ENCODE measurements around the gene TMEM120B.
A peak's percentile ranks its signal among the peaks of the same experiment; 100 is the strongest.
"Not testable (repeated sequence)": the region's sequence is repeated elsewhere in the genome, so short reads cannot be mapped to it uniquely, and the experiment has no call there.

The TMEM120B gene

DNA sequence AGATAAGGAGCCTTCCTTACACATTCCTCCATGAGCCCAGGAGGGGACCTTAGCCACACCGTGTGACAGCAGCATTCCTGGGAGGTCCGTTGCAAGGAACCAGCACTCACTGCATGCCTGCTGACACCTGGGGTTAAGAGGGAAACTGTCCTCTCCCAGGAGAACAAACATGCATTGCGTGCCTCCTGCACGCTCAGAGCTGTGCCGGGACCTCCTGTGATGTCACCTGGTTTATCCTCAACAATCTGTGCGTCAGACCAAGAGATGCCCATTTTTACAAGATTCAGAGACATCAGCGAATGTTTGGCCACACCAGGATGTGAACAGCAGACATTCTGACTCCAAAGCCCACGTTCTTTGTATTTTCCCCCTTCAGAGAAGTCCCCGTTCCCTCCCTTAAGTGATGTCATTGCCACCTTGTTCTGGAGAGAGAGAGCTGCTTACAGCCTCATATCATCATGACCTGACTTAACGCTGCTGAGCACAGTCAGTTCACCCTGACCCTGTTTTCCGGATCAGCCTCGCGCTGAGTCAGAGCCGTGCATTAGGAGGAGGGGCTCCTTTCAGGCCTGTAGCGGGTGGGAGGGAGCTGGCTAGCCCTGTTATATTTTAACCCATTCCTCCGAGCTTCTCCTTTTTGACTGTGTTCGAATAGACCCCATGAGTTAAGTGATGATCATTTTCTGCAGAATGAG lies 36.2 kb downstream of the TMEM120B start:
- peak; percentile 70 for DNase-seq

- DNase-seq, result no peak
Observed at GRCh38 chr12:121749267-121749666, 36.7 kb downstream of the TMEM120B start.

- DNase-seq, result no peak
Observed at GRCh38 chr12:121750507-121750955, 38.0 kb downstream of the TMEM120B start.

DNA sequence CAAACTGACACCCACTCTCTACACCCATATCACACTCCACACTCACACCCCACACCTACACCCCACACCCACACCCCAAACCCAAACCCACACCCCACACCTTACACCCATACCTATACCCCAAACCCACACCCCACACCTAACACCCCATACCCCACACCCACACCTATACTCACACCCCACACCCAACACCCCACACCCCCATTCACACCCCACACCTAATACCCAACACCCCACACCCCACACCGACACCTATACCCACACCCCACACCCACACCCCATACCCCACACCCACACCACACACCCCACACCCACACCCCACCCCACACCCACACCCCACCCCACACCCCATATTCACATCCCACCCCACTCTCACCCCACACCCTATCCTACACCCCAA lies 38.5 kb downstream of the TMEM120B start:
- DNase-seq, result no peak

- DNase-seq, result no peak
Observed at GRCh38 chr12:121751749-121752351, 39.3 kb downstream of the TMEM120B start.

DNA sequence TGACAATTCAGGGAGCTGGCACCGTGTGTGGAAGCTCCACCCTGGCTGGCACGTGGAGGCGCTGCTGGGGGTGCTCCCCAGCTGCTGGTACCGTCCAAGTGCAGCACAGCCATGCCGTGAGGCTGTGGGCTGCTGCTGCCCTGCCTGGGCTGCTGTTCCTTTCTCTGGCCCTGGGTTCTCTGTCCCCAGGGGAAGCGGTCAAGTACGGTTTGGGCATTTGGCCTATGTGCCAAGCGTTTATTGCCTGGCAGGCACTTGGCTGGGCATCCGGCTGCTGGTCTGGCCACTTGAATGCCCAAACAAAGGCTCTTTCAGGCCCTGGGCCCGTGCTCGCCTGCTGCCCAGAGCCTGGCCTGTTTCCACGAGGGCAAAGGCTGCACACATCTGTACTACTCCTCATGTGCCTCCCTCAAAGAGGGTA lies 41.3 kb downstream of the TMEM120B start:
- DNase-seq, result no peak

DNA sequence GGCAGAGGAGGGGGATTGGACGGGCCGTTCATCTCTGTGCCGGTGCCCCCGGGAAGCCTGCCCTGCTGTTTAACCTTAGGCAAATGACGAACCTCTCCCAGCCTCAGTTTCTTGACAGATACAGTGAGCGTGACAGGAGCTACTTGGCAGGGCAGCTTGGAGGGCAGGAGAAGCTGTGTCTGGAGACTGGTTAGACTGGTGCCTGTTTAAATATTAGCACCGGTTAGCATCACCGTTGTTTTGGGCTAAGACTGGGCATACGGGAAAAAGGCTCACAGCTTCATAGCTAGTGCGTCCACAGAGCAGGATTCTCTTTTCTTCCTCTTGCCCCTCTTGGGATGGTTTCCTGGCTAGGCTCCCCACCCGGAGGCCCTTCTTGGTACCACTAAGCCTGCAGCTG lies 42.3 kb downstream of the TMEM120B start:
- DNase-seq, result no peak

- DNase-seq, result no peak
Observed at GRCh38 chr12:121755591-121755990, 43.0 kb downstream of the TMEM120B start.

GRCh38 chr12:121758536-121758935 lies 46.0 kb downstream of the TMEM120B start:
- DNase-seq, result not testable (repeated sequence)

GRCh38 chr12:121762269-121762668 lies 49.7 kb downstream of the TMEM120B start:
- DNase-seq, result no peak

GRCh38 chr12:121764808-121765207 lies 52.3 kb downstream of the TMEM120B start:
- no peak for DNase-seq

DNA sequence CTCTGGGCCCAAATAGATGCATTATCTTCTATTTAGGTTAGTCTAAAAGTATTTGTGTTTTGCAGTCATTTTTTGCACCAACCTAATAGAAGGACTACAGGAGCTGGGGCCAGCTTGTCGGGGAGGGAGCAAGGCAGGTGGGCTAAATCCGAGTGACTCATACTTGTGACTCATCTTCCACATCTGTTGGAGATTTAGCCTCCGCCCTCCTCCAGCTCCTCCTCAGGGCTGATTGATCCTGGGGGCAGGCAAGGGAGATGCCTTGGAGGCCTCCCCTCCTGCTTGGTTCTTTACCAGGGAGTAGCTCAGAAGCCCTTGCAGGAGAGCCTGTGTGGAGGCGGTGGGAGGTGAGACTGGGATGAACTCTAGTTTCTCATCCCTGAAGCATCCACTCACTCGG lies 53.0 kb downstream of the TMEM120B start:
- no peak for DNase-seq

DNA sequence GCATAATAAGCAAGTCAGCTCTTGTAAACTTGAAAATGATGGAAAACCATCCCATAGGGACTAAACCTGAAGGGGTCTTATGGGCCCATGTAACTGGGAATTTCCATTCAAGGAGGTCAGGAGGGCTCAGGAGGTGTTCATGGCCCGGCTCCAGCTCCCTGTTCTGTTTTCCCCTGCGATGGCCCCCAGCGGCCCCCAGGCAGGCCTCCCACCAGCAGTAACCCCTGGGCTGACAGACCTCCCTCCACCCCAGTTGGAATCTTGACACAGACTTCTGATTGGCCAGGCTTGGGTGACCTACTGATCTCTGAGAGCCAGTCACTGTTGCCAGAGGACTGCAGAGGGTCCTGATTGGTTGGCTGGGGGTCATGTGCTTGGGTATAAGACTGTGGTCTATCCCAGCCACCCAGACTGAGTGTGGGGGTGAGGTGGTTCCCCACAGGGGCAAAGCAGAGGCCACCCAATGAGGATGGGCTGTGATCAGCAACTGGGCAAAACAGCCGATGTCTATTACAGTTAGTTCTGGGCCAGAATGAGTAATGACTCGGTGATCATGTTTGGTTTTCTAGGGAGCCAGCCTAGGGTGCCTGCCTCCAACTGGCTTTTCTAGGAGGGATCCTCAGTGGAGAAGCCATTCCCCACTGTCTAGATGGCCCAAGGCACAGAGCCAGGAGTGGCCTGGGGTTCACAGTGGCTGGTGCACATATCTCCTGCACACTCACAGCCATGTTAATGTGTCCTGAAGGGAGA lies 53.9 kb downstream of the TMEM120B start:
- DNase-seq, result no peak

DNA sequence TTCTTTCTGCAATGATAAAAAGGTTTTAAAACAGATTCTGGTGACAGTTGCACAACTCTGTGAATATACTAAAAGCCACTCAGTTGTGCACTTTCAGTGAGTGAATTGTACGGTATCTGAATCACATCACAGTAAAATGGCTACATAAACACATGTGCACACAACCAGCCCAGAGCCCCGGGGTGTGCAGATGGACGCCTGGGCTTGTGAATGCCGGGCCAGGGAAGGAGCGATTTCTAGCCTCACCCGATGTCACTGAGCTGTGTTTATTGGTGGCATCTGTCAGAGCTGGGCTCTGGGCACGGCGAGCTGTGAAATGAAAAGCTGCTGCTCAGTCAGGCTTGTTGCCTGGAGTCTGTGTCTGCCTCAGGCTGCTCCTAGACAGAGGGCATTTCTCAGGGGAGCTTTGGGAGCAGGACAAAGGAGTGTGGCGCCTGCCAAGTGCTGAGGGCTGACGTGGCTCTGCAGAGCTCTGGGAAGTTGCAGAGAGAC lies 55.0 kb downstream of the TMEM120B start:
- no peak for DNase-seq

DNA sequence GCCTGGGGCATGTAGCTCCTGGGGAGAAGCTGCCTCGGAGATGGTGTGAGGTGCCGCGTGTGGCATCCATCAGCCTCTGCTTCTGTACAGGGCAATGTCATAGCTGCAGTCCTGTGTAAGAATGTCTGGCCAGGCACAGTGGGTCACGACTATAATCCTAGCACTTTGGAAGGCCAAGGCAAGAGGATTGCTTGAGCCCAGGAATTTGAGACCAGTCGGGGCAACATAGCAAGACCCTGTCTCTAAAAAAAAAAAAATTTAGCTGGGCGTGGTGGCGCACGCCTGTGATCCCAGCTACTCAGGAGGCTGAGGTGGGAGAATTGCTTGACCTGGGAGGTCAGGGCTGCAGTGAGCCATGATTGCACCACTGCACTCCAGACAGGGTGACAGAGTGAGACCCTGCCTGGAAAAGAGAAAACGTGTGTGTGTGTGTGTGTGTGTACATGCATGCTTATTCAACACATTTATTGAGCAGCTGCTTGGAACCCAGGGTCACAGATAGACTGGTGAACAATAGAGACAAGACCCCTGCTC lies 56.8 kb downstream of the TMEM120B start:
- DNase-seq, result no peak

DNA sequence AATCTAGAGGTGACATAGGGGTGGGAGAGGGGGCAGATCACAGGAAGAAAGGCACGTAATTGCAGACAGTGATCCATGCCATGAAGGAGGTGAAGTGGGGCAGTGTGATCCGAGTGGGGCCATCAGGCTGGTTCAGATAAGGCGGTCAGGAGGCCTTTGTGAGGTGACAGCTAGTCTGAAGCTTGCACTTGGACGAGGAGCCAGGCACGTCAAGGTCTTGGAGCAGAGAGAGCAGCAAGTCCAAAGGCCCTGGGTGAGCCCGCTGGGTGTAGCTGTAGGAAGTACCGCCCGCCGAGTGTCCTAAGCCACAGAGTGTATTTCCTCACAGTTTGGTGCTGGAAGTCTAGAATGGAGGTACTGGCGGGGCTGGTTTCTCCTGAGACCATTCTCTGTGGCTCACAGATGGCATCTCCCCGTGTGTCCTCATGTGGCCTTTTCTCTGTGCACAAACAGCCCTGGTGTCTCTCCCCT lies 57.3 kb downstream of the TMEM120B start:
- DNase-seq, result no peak

- DNase-seq, result no peak
Observed at GRCh38 chr12:121770388-121770787, 57.8 kb downstream of the TMEM120B start.

DNA sequence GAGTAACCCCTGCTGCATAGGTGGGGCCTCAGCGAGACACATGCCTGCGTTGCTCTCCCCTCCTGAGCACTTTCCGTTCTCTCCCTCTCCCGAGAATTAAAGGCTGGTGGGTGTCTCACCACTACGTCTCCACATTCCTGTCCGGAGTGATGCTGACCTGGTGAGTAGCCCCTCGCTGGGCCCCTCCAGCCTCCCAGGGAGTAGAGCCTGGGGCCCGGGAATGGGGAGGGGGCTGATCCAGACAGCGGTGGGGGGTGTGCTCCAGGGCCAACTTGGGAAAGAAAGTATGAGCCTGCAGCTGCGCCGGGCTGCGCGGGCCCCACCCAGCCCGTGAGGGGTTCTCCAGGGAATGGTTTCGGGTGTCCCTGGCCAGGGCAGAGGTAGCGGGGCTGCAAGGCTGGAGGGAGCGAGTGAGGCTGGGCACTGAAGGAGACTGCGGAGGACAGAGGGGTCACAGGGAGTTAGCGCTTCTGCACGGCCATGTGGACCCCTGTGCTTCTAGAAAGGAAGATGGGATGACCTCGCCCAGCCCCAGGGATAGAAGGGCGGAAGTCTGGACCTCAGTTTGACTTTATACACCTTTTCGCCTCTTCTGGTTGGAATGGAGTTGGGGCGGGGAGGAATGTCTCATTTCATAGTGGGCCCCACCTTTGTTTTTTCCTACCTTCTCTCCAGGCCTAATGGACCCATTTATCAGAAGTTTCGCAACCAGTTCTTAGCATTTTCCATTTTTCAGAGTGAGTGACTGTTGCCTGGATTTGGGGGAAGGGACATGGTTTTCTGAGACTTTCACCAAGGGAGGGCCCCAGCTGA lies 58.5 kb downstream of the TMEM120B start:
- DNase-seq, result no peak

- peak; percentile 92 for DNase-seq
Observed at GRCh38 chr12:121773011-121773777, 60.6 kb downstream of the TMEM120B start.

DNA sequence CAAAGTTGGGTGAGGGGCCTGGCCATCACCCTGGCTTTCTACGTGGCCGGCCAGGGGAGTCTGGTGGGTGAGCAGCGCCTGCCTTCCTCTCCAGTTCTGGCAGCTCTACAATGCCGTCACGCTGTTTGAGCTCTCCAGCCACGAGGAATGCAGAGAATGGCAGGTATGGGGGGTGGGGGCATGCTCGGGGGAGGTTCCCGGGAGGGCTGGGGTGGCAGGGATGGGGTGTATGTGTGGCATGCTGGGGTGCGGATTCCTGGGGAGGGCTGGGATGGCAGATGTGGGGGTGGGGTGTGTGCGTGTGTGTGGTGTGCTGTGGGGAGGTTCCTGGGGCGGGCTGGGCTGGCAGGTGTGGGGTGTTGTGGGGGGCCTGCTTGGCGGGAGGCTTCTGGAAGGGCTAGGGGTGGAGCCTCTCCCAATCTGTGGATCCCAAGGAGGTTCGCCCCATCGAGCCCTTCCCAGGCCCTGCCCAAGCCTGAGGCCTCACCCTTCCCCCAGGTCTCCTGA lies 62.5 kb downstream of the TMEM120B start:
- no peak for DNase-seq

GRCh38 chr12:121775501-121775900 lies 62.9 kb downstream of the TMEM120B start:
- no peak for DNase-seq

All from activated effector memory CD4-positive, alpha-beta T cell treated with anti-CD3 and anti-CD28 coated beads, Interleukin-2, amount 50 U/mL, for 16 hours (primary cell).